SJSA1 (cell line): ENCODE data around the gene ABAT. TPM values are rescaled to one million over a fixed set of nuclear protein-coding genes. Genes with fewer than 3 reads are reported as not detected.

Experiments
- DNase-seq, 2 experiments: peaks; one replicate each; pipeline ENCODE4 v3.0.0-alpha.2; 2015 to 2020; ENCODE audit warnings: low spot score in 2 of 2, low read depth in 1 of 2
- H3K27ac ChIP-seq: fragments of 250-450 bp; sonication (Bioruptor Pico); 2 replicates; pipeline ENCODE4 v1.5.1; 2020; ENCODE audit warnings: mild to moderate bottlenecking, moderate library complexity
- H3K27me3 ChIP-seq: fragments of 250-450 bp; sonication (Bioruptor Pico); replicated peaks from 2 replicates; pipeline ENCODE4 v1.5.1; 2020; ENCODE audit warnings: mild to moderate bottlenecking, moderate library complexity
- H3K36me3 ChIP-seq: fragments of 250-450 bp; sonication (Bioruptor Pico); 2 replicates; pipeline ENCODE4 v1.5.1; 2020; ENCODE audit warnings: mild to moderate bottlenecking
- H3K4me1 ChIP-seq: fragments of 250-450 bp; sonication (Bioruptor Pico); replicated peaks from 2 replicates; pipeline ENCODE4 v1.6.1; 2021; ENCODE audit warnings: mild to moderate bottlenecking
- H3K4me3 ChIP-seq: fragments of 250-450 bp; sonication (Bioruptor Pico); 2 replicates; pipeline ENCODE4 v1.5.1; 2020; ENCODE audit warnings: mild to moderate bottlenecking
- H3K9me3 ChIP-seq: fragments of 250-450 bp; sonication (Bioruptor Pico); replicated peaks from 2 replicates; pipeline ENCODE4 v1.5.1; 2020; ENCODE audit warnings: mild to moderate bottlenecking
- total RNA-seq: library from RNA; depleted of rRNA; stranded (reverse); fragments of >200 nt; shearing (Covaris generic); gene quantifications from 2 replicates; pipeline ENCODE4 v1.2.3, GENCODE V29; 2014

ABAT gene
- total RNA-seq, 1 experiment from 2014 or later = 4.4 TPM

DNA sequence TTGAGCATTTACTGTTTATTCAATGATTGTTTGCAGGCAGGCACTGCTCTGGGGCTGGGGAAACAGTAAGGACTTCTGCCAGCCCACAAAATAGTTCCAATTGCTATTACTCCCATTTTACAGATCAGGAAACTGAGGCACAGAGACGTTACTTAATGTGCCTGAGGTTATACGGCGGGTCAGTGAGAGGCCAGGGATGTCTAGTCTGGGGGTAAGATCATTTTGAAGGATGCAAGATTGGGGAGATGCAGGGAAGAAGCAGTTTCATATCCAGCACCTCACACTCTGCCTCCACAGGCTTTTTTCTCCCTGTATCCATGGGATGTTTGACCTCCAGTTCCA is 46.5 kb downstream of the ABAT start:
- H3K36me3 ChIP-seq = no peaks in the 10 kb centered on the region
- no peak overlapping the region for H3K27ac ChIP-seq
- H3K9me3 ChIP-seq = 0 out of 2 replicates have a peak, but pooled peaks cover 2% of the 10 kb centered on the region
- no peaks in the 10 kb centered on the region for H3K27me3 ChIP-seq
- no peak overlapping the region for H3K4me3 ChIP-seq
- DNase-seq = no peak
- no peaks in the 10 kb centered on the region for H3K4me1 ChIP-seq

DNA sequence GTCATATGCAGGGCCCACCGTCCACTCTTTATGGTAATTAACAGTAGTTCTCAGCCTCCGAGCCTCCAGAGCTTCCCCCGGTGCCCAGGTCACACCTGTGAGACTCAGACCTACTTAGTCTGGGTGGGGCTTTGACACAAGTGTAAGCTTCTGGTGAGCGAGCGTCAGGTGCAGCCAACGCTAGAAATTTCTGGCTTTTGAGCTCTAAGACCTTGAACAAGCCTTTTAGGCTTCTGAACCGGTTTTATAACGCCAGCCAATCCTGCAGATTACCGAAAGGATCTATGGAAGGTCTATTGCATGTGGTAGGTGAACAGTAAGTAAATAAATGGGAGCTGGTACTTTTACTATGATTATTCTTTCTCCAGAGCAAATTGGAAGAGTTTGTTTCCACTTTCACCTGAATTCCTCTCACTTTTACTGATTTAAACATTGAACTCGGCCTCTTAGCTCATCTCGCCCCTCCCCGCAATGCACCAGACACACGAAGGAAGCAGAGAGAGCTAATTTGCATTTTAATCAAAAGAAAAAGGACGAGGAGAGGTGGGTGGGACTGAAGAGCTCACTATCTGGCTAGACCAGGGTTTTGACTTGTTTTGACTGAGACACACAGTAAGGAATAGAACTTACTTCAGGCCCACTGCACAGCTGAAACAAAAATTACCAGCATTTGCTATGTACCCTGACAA is 47.1 kb downstream of the ABAT start:
- DNase-seq = no peak
- Histone ChIP-seq H3K4me3 (no peak overlapping the region), H3K27me3 (no peaks in the 10 kb centered on the region), H3K36me3 (no peaks in the 10 kb centered on the region), H3K27ac (no peak overlapping the region), H3K4me1 (no peaks in the 10 kb centered on the region), H3K9me3 (0 out of 2 replicates have a peak, but pooled peaks cover 2% of the 10 kb centered on the region)

DNA sequence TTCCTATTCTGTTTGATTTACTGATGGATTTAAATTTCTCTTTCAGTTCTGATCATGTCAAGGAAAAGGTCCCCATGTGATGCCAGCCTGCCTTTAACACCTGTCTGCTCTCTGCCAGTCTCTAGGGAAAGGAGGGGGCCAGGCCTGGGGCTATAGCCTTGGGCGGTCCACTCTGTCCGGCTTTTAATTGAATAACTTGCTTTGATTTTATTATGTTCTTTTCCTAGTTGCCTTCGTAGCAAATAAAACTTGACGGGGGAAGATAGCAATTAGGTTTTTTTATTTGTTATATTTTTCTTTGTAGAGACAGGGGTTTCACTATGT is 47.6 kb downstream of the ABAT start:
- no peak for DNase-seq
- no peaks in the 10 kb centered on the region for H3K36me3 ChIP-seq
- H3K27me3 ChIP-seq = no peaks in the 10 kb centered on the region
- H3K4me3 ChIP-seq = no peak overlapping the region
- no peak overlapping the region for H3K27ac ChIP-seq
- H3K4me1 ChIP-seq = no peaks in the 10 kb centered on the region
- H3K9me3 ChIP-seq = 0 out of 2 replicates have a peak, but pooled peaks cover 2% of the 10 kb centered on the region

DNA sequence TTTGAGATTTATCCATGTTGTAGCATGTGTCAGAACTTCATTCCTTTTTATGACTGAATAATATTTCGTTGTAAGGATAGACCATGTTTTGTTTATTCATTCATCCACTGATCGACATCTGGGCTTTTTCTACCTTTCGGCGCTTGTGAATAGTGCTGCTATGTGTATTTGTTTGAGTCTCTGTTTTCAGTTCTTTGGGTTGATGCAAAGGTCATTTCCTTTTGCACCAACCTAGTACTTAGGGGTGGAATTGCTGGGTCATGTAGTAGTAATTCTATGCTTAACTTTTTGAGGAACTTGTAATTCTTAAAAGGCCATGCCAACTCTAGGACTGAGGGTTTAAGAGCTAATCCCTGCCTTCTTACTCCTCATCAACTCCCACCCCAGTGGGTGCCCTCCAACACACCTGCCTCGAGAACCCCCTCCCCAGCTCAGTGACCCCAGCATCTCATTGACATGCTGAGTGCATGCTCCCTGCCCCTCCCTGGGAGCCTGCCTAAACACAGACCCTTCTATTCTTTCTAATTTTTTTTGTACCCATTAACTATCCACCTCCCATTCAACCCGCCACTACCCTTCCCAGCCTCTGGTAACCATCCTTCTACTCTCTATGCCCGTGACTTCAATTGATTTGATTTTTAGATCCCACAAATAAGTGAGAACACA is 51.2 kb downstream of the ABAT start:
- no peaks in the 10 kb centered on the region for H3K9me3 ChIP-seq
- H3K27ac ChIP-seq = no peak overlapping the region
- H3K27me3 ChIP-seq = no peaks in the 10 kb centered on the region
- no peak for DNase-seq
- H3K4me1 ChIP-seq = no peaks in the 10 kb centered on the region
- no peak overlapping the region for H3K4me3 ChIP-seq
- H3K36me3 ChIP-seq = no peaks in the 10 kb centered on the region

DNA sequence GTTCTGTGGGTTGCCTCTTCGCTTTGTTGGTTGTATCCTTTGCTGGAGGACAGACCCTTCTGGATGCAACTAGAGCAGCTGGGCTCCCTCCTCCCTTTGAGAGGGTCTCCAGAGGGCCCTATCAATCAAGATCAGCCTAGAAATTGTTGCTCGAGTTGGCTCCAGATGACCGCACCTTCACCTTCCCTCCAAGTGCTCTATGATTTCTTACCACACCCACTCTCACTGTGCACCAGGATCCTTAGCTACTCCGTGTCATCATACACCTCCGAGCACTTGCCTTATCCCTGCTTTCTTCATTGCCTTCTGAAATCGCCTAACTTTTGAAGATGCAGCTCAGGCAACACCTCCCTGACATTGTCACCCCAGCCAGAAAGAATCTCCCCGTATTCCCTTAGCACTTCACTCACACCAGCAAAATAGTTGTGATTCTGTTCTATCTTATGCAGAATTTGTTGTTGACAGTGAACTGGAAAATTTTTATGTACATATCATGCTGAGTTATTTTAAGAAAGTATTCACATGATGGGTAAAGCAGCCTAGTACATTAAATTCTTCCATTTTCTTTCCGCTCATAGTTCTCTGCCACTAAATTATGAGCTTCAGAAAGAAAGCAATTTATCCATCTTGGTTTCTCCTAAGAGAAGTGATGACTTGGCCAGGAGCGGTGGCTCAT is 52.9 kb downstream of the ABAT start:
- no peaks in the 10 kb centered on the region for H3K27me3 ChIP-seq
- no peak for DNase-seq
- no peak overlapping the region for H3K27ac ChIP-seq

DNA sequence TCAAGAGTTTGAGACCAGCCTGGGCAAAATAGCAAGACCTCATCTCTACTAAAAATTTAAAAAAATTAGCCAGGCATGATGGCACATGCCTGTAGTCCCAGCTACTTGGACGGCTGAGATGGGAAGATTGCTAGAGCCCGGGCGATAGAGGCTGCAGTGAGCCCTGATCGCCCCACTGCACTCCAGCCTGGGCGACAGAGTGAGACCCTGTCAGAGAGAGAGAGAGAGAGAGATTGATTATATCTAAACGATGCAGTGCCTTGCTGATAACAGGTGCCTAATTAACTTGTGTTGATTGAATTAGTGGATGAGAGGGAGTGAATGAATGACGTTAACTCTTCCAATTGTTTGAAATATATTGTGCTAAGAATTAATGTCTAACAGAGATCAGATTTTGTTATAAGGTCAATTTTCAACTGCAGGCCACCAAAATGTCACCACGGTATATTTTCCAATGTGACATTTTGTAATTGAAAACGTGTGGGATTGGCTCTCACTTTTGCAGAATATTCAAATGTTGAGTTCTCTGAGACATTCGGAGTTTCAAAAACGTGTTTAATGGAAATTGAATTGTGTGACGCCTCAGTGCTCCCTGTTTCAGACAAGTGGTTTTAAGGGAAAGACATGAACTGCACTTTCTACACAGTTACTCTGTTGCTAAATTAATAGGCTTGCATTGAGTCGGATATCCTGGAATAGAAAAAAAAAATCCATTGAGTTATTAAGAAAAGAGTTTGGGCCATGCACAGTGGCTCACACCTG is 53.6 kb downstream of the ABAT start:
- Histone ChIP-seq H3K36me3 (no peaks in the 10 kb centered on the region), H3K9me3 (no peaks in the 10 kb centered on the region), H3K4me1 (no peaks in the 10 kb centered on the region), H3K27ac (no peak overlapping the region), H3K27me3 (no peaks in the 10 kb centered on the region), H3K4me3 (no peak overlapping the region)
- no peak for DNase-seq

More for the DNA sequence above, 52.9 kb downstream of the ABAT start:
- Histone ChIP-seq H3K4me1 (no peaks in the 10 kb centered on the region), H3K36me3 (no peaks in the 10 kb centered on the region), H3K4me3 (no peak overlapping the region), H3K9me3 (no peaks in the 10 kb centered on the region)

DNA sequence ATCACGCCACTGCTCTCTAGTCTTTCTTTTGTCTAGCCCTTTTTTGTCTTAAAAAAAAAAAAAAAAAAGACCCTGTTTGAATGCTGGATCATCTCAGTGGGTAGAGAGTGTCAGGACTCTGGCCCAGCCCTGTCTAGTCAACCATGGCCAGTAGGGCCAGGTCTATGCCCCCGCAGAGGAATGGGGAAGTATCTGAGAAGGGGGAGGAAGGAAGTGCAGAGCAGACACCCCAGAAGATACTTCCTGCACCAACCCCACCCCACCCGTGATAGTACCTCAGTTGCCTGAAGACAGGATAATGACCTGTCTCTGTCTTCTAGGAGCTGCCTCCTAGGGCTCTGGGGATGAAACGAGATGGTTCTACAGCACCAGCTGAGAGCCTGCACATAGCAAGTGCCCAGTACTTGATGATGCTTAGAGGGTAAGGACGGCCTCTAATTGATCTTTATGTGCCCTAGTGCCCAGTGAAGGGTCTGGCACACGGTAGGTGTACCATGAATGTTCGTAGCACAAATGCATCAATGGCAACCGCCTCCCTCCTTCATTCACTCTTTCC is 55.4 kb downstream of the ABAT start:
- Histone ChIP-seq H3K4me3 (no peak overlapping the region), H3K4me1 (no peaks in the 10 kb centered on the region), H3K9me3 (no peaks in the 10 kb centered on the region), H3K36me3 (no peaks in the 10 kb centered on the region), H3K27ac (no peak overlapping the region), H3K27me3 (no peaks in the 10 kb centered on the region)
- no peak for DNase-seq

DNA sequence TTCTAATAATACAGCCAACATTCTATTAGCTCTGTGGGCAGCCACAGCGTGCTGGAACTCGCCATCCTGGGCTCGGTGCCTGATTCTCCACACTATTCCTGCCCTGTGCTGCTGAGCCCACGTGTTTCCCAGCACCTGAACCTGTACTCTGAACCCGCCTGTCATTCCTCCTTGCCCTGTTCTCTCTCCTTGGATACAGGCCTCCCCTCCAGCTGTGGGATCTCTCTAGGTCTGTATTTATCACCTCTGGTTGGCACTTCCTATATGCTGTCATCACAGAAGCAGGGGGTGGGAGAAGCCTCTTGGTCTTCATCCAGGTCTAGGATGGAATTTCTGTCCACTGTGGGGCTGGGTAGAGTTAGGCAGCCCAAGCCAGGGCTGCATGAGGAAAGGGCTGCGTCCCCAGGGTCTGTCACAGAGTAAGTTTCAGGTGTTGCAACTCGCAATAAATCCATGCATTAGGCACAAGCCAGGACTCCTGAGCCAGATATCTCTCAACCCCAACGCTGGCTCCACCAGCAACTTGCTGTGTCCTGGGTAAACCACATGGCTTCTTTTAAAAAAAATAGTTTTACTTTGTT is 56.0 kb downstream of the ABAT start:
- no peak for DNase-seq
- Histone ChIP-seq H3K4me1 (no peaks in the 10 kb centered on the region), H3K27ac (no peak overlapping the region), H3K4me3 (no peak overlapping the region), H3K27me3 (no peaks in the 10 kb centered on the region), H3K9me3 (no peaks in the 10 kb centered on the region), H3K36me3 (no peaks in the 10 kb centered on the region)

DNA sequence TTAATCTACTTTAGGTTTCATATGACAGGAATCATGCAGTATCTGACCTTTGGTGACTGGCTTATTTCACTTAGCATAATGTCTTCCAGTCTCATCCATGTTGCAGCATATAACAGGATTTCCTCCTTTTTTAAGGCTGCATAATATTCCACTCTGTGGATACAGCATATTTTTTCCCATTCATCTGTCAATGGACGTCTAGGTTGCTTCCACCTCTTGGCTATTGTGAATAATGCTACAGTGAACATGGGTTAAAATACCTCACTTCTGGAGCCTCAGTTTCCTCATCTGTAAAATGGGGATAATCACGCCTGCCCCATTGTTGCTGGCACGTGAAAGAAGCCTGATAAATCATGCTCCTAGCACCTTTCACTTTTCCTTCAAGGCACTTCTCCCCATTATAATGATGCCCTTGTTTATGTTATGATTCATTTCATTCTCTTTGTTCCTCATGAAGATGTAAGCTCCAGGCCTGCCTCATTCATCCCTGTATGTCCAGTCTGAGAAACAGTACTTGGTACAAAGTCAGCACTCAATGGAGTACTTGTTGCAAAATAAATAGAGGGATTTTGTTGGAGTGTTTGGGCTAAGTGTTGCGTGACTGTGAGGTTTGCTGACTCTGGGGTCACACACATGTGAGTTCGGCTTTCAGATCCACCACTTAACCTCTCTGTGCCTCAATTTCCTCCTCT is 59.6 kb downstream of the ABAT start:
- no peaks in the 10 kb centered on the region for H3K27me3 ChIP-seq
- H3K4me1 ChIP-seq = peaks cover 4% of the 10 kb centered on the region; the same call in 1 of the 2 replicates
- DNase-seq = no peak
- H3K4me3 ChIP-seq = no peak overlapping the region
- H3K9me3 ChIP-seq = no peaks in the 10 kb centered on the region
- no peak overlapping the region for H3K27ac ChIP-seq
- H3K36me3 ChIP-seq = no peaks in the 10 kb centered on the region

DNA sequence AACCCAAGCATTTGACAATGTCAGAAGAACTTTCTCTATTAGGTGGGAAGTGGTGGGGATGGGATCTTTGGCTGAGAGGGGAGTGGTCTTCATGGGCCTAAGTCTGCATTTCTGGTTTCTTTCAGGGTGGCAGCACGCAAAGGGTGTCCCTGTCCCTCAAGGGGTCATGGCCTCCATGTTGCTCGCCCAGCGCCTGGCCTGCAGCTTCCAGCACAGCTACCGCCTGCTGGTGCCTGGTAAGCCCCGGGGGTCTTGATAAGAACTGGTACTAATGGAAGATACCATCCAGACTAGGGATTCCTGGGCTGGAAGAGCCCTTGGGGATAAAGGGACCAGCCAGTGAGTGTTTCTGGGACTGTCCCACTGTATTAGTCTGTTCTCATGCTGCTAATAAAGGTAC is 61.2 kb downstream of the ABAT start:
- Histone ChIP-seq H3K36me3 (no peaks in the 10 kb centered on the region), H3K27me3 (no peaks in the 10 kb centered on the region), H3K27ac (no peak overlapping the region), H3K4me1 (peaks cover 4% of the 10 kb centered on the region; the same call in 1 of the 2 replicates), H3K4me3 (no peak overlapping the region), H3K9me3 (no peaks in the 10 kb centered on the region)
- no peak for DNase-seq

DNA sequence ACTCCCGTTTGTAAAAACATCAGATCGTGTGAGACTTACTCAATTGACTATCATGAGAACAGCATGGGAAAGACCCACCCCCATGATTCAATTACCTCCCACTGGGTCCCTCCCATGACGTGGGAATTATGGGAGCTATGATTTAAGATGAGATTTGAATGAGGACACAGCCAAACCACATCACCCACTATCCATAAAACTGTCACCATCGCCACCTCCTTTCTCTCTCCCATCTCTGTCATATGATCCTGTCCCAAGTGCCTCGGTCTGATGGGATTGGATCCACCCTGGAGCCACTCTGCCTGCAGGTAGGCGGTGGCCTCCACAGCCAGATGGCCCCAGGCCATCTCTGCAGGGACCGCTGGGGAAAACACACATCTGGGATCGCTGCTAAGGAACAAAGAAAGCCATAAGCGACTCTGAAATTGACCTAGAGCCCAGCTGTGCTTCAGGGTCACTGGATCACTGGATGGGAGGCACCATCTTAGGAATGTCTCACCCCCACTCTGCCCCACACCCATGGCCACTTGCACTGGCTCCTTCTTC is 61.8 kb downstream of the ABAT start:
- H3K4me1 ChIP-seq = peaks cover 4% of the 10 kb centered on the region; the same call in 1 of the 2 replicates
- no peaks in the 10 kb centered on the region for H3K9me3 ChIP-seq
- no peak for DNase-seq
- no peaks in the 10 kb centered on the region for H3K36me3 ChIP-seq
- no peak overlapping the region for H3K4me3 ChIP-seq
- H3K27ac ChIP-seq = no peak overlapping the region
- H3K27me3 ChIP-seq = no peaks in the 10 kb centered on the region

DNA sequence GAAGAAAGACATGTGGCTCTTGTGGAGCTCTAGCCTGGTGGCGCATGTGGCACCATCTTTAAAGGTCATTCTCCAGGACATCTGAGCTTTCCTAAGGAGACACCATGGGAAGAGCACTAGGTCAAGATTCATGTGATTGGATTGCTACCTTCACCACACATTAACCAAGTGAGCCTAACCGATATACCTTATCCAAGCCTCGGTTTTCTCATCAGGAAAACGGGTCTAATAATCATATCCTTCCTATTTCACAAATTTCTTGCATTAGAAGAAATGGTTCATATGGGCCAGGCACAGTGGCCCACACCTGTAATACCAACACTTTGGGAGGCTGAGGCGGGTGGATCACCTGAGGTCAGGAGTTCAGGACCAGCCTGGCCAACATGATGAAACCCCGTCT is 64.7 kb downstream of the ABAT start:
- H3K9me3 ChIP-seq = no peaks in the 10 kb centered on the region
- H3K27ac ChIP-seq = no peak overlapping the region
- H3K27me3 ChIP-seq = no peaks in the 10 kb centered on the region
- no peak overlapping the region for H3K4me3 ChIP-seq
- DNase-seq = no peak
- no peaks in the 10 kb centered on the region for H3K36me3 ChIP-seq
- H3K4me1 ChIP-seq = peaks cover 4% of the 10 kb centered on the region; the same call in 1 of the 2 replicates
